PC-9 (cell line): ENCODE data around the gene ADARB2. TPM values are rescaled to one million over a fixed set of nuclear protein-coding genes. Genes with fewer than 3 reads are reported as not detected.

ENCODE experiments used
- BruUV-seq: library from RNA; stranded (reverse); fragments of 400-500 nt; replicated peaks from 2 replicates; lab custom pipeline; 2021; lab: Mats Ljungman, UMichigan
- CTCF ChIA-PET: fragments of 300-600 bp; sonication (Branson Sonifier 250); formaldehyde crosslinking; loops from one replicate; lab custom pipeline; 2022; ENCODE audit warnings: antibody characterized with exemption; lab: Charles Lee
- POLR2A ChIA-PET: fragments of 300-600 bp; sonication (Branson Sonifier 250); formaldehyde crosslinking; loops from one replicate; lab custom pipeline; 2022; ENCODE audit warnings: antibody characterized with exemption; ENCODE audit not compliant: unreplicated experiment; lab: Charles Lee
- DNase-seq, 2 experiments: peaks; one replicate each; pipeline versions ENCODE4 v3.0.0 to v3.0.0-alpha.2; 2015 to 2022; ENCODE audit warnings: mixed read lengths in 1 of 2
- H2AFZ ChIP-seq: fragments of 200-600 bp; sonication (generic); 2 replicates; pipeline ENCODE4 v1.8.1; 2017; ENCODE audit warnings: antibody characterized with exemption
- H3F3A ChIP-seq: fragments of 200-600 bp; sonication (generic); 2 replicates; pipeline ENCODE4 v1.8.1; 2017; ENCODE audit warnings: antibody characterized with exemption, mild to moderate bottlenecking, low read depth; ENCODE audit not compliant: insufficient read depth
- H3K27ac ChIP-seq: fragments of 200-600 bp; sonication (generic); 2 replicates; pipeline ENCODE4 v1.6.1; 2016; ENCODE audit warnings: mixed run types
- H3K27me3 ChIP-seq: fragments of 200-600 bp; sonication (generic); 2 replicates; pipeline ENCODE4 v1.6.1; 2016; ENCODE audit warnings: low read depth, mixed run types; ENCODE audit not compliant: insufficient read depth
- H3K36me3 ChIP-seq: fragments of 200-600 bp; sonication (generic); 2 replicates; pipeline ENCODE4 v1.6.1; 2016; ENCODE audit warnings: low read depth, mixed run types
- H3K4me1 ChIP-seq: fragments of 200-600 bp; sonication (generic); replicated peaks from 2 replicates; pipeline ENCODE4 v1.6.1; 2016; ENCODE audit warnings: mixed run types; ENCODE audit not compliant: insufficient read depth
- H3K4me2 ChIP-seq: fragments of 200-600 bp; sonication (generic); 2 replicates; pipeline ENCODE4 v1.6.1; 2017; ENCODE audit warnings: mixed run types
- H3K4me3 ChIP-seq: fragments of 200-600 bp; sonication (generic); 2 replicates; pipeline ENCODE4 v1.6.1; 2016; ENCODE audit warnings: mixed run types
- H3K79me2 ChIP-seq: fragments of 200-600 bp; sonication (generic); 2 replicates; pipeline ENCODE4 v1.6.1; 2017; ENCODE audit warnings: low read depth, mixed run types
- H3K9me2 ChIP-seq: fragments of 200-600 bp; sonication (generic); 2 replicates; pipeline ENCODE4 v1.8.1; 2017; ENCODE audit warnings: mild to moderate bottlenecking; ENCODE audit not compliant: insufficient read depth
- H3K9me3 ChIP-seq: fragments of 200-600 bp; sonication (generic); 2 replicates; pipeline ENCODE4 v1.8.1; 2016; ENCODE audit warnings: low read depth; ENCODE audit not compliant: insufficient read depth
- H4K20me1 ChIP-seq: fragments of 200-600 bp; sonication (generic); 2 replicates; pipeline ENCODE4 v1.8.1; 2017; ENCODE audit not compliant: insufficient read depth
- CTCF ChIP-seq: fragments of 200-600 bp; sonication (generic); conservative IDR thresholded peaks from 2 replicates; pipeline ENCODE4 v1.6.1; 2017; ENCODE audit warnings: mixed run types, antibody characterized with exemption, mild to moderate bottlenecking, moderate library complexity
- EZH2 ChIP-seq: fragments of 200-600 bp; sonication (generic); IDR thresholded peaks from 2 replicates; pipeline ENCODE4 v1.8.0; 2017; ENCODE audit warnings: antibody characterized with exemption, low read depth
- intact Hi-C: fragments of 100-400 bp; cut with micrococcal nuclease; formaldehyde crosslinking; loops from one replicate; pipeline ENCODE4 v1.10.0; 2022; ENCODE audit not compliant: unreplicated experiment
- total RNA-seq: library from RNA; stranded (reverse); gene quantifications from 2 replicates; pipeline ENCODE4 v1.2.3, GENCODE V29; 2021

Gene ADARB2
- total RNA-seq, 1 experiment from 2014 or later, result not detected

- no peak overlapping the region for H3K27ac ChIP-seq
- no peaks in the 10 kb centered on the region for H3K9me3 ChIP-seq
- H2AFZ ChIP-seq, result no peak overlapping the region
- TF ChIP-seq EZH2 (no peak), CTCF (no peak)
- H4K20me1 ChIP-seq, result no peaks in the 10 kb centered on the region
- H3K4me3 ChIP-seq, result no peak overlapping the region
- no TSS peak for BruUV-seq
- POLR2A ChIA-PET, result no interaction called here
- H3K27me3 ChIP-seq, result peaks cover 24% of the 10 kb centered on the region; the same call in 1 of the 2 replicates
- H3K9me2 ChIP-seq, result no peaks in the 10 kb centered on the region
- no peak for DNase-seq
- H3K4me2 ChIP-seq, result no peak overlapping the region
- H3K4me1 ChIP-seq, result no peaks in the 10 kb centered on the region
- CTCF ChIA-PET, result no interaction called here
- no peaks in the 10 kb centered on the region for H3F3A ChIP-seq
- no peaks in the 10 kb centered on the region for H3K36me3 ChIP-seq
- intact Hi-C loops, result no loop called here
- H3K79me2 ChIP-seq, result no peaks in the 10 kb centered on the region
Observed at GRCh38 chr10:1690086-1690485, 47.2 kb downstream of the ADARB2 start.

GRCh38 chr10:1688531-1688930 is 48.8 kb downstream of the ADARB2 start:
- no peaks in the 10 kb centered on the region for H4K20me1 ChIP-seq
- H3K9me3 ChIP-seq, result no peaks in the 10 kb centered on the region
- no peak overlapping the region for H2AFZ ChIP-seq
- H3K79me2 ChIP-seq, result no peaks in the 10 kb centered on the region
- intact Hi-C loops, result no loop called here
- no peak overlapping the region for H3K4me3 ChIP-seq
- H3K4me2 ChIP-seq, result no peak overlapping the region
- DNase-seq, result no peak
- H3K9me2 ChIP-seq, result no peaks in the 10 kb centered on the region
- BruUV-seq, result no TSS peak
- TF ChIP-seq CTCF, result no peak
- no peak for TF ChIP-seq EZH2
- no peaks in the 10 kb centered on the region for H3K4me1 ChIP-seq
- ChIA-PET POLR2A (no interaction called here), CTCF (no interaction called here)
- no peaks in the 10 kb centered on the region for H3K36me3 ChIP-seq
- H3K27ac ChIP-seq, result no peak overlapping the region
- H3K27me3 ChIP-seq, result peaks cover 38% of the 10 kb centered on the region; the same call in 1 of the 2 replicates
- H3F3A ChIP-seq, result no peaks in the 10 kb centered on the region

- ChIA-PET CTCF (no interaction called here), POLR2A (no interaction called here)
Observed at GRCh38 chr10:1687623-1688150, 49.6 kb downstream of the ADARB2 start.

More at GRCh38 chr10:1687623-1688150, 49.6 kb downstream of the ADARB2 start:
- H3K9me3 ChIP-seq, result no peaks in the 10 kb centered on the region
- no peaks in the 10 kb centered on the region for H3K36me3 ChIP-seq
- no TSS peak for BruUV-seq
- no peak overlapping the region for H2AFZ ChIP-seq
- H3K4me2 ChIP-seq, result no peak overlapping the region
- no peaks in the 10 kb centered on the region for H3K79me2 ChIP-seq
- H4K20me1 ChIP-seq, result no peaks in the 10 kb centered on the region
- no peak overlapping the region for H3K27ac ChIP-seq
- no peaks in the 10 kb centered on the region for H3F3A ChIP-seq
- H3K4me3 ChIP-seq, result no peak overlapping the region
- H3K4me1 ChIP-seq, result no peaks in the 10 kb centered on the region
- intact Hi-C loops, result no loop called here
- TF ChIP-seq EZH2 (no peak), CTCF (no peak)
- DNase-seq, result no peak
- no peaks in the 10 kb centered on the region for H3K9me2 ChIP-seq
- H3K27me3 ChIP-seq, result peaks cover 47% of the 10 kb centered on the region
